K562 (cell line): Measurements from ENCODE around the gene CD38.

Experiments
- BRCA1 ChIP-seq, 2 experiments: fragments of 450-650 bp in 1 of 2; sonication (generic) in 1 of 2; formaldehyde crosslinking in 1 of 2; IDR thresholded peaks; 2 replicates each; pipeline versions ENCODE4 v1.5.0 to v1.6.1; 2017 to 2020; ENCODE audit warnings: mild to moderate bottlenecking in 1 of 2, missing genetic modification reagents in 1 of 2
- CHD2 ChIP-seq: IDR thresholded peaks from 2 replicates; pipeline ENCODE4 v1.6.1; 2011; ENCODE audit warnings: low read depth, low read length
- IRF2 ChIP-seq: sonication (generic); formaldehyde crosslinking; IDR thresholded peaks from 2 replicates; pipeline ENCODE4 v1.8.1; 2022; ENCODE audit warnings: mild to moderate bottlenecking, missing genetic modification reagents
- NFYB ChIP-seq: IDR thresholded peaks from 2 replicates; pipeline ENCODE4 v1.6.1; 2011; ENCODE audit warnings: mild to moderate bottlenecking, moderate library complexity; ENCODE audit not compliant: insufficient read length; ENCODE audit errors: extremely low read depth
- POLR2A ChIP-seq: fragments of 450-650 bp; conservative IDR thresholded peaks from 2 replicates; pipeline ENCODE4 v1.6.1; 2016
- YY1 ChIP-seq, 3 experiments: IDR thresholded peaks; 2 replicates each; pipeline ENCODE4 v1.6.1; 2011; ENCODE audit warnings: low read length in 2 of 3, mild to moderate bottlenecking in 2 of 3, moderate library complexity in 2 of 3, borderline replicate concordance in 1 of 3, control low read depth in 1 of 3, low read depth in 1 of 3; ENCODE audit not compliant: insufficient read depth in 3 of 3, insufficient replicate concordance in 2 of 3, control insufficient read depth in 1 of 3, insufficient read length in 1 of 3; ENCODE audit errors: extremely low read depth in 1 of 3
- ZNF3 ChIP-seq: fragments of 250-450 bp; sonication (Bioruptor Pico); IDR thresholded peaks from 2 replicates; pipeline ENCODE4 v1.5.0; 2021; ENCODE audit warnings: mild to moderate bottlenecking, moderate library complexity
- ZSCAN29 ChIP-seq: fragments of 450-650 bp; IDR thresholded peaks from 2 replicates; pipeline ENCODE4 v1.6.1; 2017
- TF ChIP-seq, protein P1 (sequence below): sonication (generic); formaldehyde crosslinking; IDR thresholded peaks from 2 replicates; pipeline ENCODE4 v1.8.1; 2022; ENCODE audit warnings: missing genetic modification reagents
- TF ChIP-seq, protein P2 (sequence below), 2 experiments: fragments of 200-800 bp in 1 of 2; sonication (Bioruptor generic) in 1 of 2; sonication (generic) in 1 of 2; formaldehyde crosslinking in 1 of 2; IDR thresholded peaks in 1 of 2; conservative IDR thresholded peaks in 1 of 2; 2 replicates each; pipeline versions ENCODE4 v1.5.0 to v1.6.1; 2016 to 2020; ENCODE audit warnings: missing compliant biosample characterization in 1 of 2, missing genetic modification characterization in 1 of 2, missing genetic modification reagents in 1 of 2

DNA sequence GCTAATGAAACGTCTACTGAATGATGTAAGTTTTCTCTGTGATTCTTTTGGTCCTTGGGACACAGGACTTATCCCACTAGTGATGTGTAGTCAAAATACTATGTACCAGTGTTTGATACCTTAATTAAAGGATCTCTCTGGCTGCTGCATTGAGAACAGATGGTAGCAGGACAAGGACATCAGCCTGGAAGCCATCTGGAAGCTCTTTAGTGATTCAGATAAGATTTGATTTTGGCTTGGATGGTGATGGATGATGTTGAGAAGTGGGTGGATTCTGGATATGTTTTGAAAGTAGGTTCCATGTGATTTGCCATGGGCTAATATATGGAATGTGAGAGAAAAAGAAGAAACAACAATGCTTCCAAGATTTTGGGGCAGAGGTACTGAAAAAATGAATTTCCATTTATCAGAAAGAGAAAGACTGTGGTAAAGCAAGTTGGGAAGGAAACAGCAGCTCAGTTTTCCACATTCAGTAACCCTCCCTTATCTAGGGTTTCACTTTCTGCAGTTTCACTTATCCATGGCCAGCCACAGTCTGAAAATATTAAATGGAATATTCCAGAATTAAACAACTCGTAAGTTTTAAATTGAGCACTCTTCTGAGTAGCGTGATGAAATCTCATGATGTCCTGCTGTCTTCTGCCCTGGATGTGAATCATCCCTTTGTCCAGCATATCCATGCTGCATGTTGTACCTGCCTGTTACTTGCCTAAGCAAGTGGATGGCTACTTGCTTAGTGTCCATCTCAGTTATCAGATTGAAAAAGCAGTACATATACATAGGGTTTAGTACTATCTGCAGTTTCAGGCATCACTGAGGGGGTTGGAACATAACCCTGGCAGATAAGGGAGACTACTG is 15.6 kb downstream of the CD38 start:
- TF ChIP-seq ZSCAN29, result no peak
- TF ChIP-seq POLR2A, result no peak
- TF ChIP-seq, protein P1, sequence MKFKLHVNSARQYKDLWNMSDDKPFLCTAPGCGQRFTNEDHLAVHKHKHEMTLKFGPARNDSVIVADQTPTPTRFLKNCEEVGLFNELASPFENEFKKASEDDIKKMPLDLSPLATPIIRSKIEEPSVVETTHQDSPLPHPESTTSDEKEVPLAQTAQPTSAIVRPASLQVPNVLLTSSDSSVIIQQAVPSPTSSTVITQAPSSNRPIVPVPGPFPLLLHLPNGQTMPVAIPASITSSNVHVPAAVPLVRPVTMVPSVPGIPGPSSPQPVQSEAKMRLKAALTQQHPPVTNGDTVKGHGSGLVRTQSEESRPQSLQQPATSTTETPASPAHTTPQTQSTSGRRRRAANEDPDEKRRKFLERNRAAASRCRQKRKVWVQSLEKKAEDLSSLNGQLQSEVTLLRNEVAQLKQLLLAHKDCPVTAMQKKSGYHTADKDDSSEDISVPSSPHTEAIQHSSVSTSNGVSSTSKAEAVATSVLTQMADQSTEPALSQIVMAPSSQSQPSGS (CRISPR knock-in tag), result no peak
- TF ChIP-seq NFYB, result no peak
- TF ChIP-seq YY1 (IDR thresholded peaks at IDR 0.05; ENCODE audit: borderline replicate concordance in 1 of 3, control insufficient read depth in 1 of 3, extremely low read depth in 1 of 3, insufficient read depth in 3 of 3, insufficient read length in 1 of 3, insufficient replicate concordance in 2 of 3, low read depth in 1 of 3, low read length in 2 of 3), result no peak
- no peak for TF ChIP-seq BRCA1 (IDR thresholded peaks at IDR 0.05)
- no peak for TF ChIP-seq BRCA1 (CRISPR knock-in tag; IDR thresholded peaks at IDR 0.05)
- TF ChIP-seq IRF2 (CRISPR knock-in tag), result no peak
- TF ChIP-seq, protein P2, sequence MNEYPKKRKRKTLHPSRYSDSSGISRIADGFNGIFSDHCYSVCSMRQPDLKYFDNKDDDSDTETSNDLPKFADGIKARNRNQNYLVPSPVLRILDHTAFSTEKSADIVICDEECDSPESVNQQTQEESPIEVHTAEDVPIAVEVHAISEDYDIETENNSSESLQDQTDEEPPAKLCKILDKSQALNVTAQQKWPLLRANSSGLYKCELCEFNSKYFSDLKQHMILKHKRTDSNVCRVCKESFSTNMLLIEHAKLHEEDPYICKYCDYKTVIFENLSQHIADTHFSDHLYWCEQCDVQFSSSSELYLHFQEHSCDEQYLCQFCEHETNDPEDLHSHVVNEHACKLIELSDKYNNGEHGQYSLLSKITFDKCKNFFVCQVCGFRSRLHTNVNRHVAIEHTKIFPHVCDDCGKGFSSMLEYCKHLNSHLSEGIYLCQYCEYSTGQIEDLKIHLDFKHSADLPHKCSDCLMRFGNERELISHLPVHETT (CRISPR knock-in tag; conservative IDR thresholded peaks at IDR 0.05 in 1 of 2, IDR thresholded peaks at IDR 0.05 in 1 of 2), result no peak
- no peak for TF ChIP-seq CHD2
- no peak for TF ChIP-seq ZNF3 (CRISPR knock-in tag)
